ENCODE results near the gene PCYT1A.

- TF ChIP-seq CTCF (IDR thresholded peaks at IDR 0.05) (no peak), POLR2A (IDR thresholded peaks at IDR 0.05) (no peak)
Observed at GRCh38 chr3:196194542-196194915, 93.0 kb downstream of the PCYT1A start.
